ENCODE data around the gene FOXB1. TPM values are rescaled to one million over a fixed set of nuclear protein-coding genes. Genes with fewer than 3 reads are reported as not detected.

Gene FOXB1
- polyA plus RNA-seq, 1 donor from 2014 or later, result not detected

DNA sequence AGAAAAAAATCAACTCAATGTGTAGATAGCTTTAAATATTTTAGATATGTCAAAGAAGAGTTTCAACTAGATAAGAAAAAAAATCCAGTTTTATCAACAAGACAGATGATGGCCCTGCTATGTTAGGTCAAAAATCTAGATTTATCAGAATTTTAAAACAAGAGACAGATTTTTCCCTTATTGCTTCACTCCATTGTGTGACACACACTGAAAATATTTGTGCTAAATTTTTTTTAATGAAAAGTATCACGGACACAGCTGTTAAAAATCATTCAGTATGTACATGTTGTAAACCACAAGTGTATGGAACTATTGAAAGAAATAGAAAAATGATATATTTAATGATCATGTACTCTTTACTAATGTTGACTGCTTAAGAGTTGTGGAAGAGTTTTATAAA lies 43.6 kb downstream of the FOXB1 start:
- H3K9me2 ChIP-seq (ENCODE audit: insufficient read depth, low read length), result no peaks in the 10 kb centered on the region
- H3K9ac ChIP-seq (ENCODE audit: low read length), result no peak overlapping the region
- H3K9me3 ChIP-seq (ENCODE audit: low read length), result no peaks in the 10 kb centered on the region
- H3K27me3 ChIP-seq (ENCODE audit: insufficient read depth, low read depth, low read length), result no peaks in the 10 kb centered on the region
- H3K27ac ChIP-seq (ENCODE audit: low read length), result no peak overlapping the region
- H3K4me3 ChIP-seq (ENCODE audit: low read length), result no peak overlapping the region
- H3K36me3 ChIP-seq (ENCODE audit: insufficient read depth, low read length), result no peaks in the 10 kb centered on the region
- TF ChIP-seq REST (IDR thresholded peaks at IDR 0.05; ENCODE audit: borderline replicate concordance), result no peak
- TF ChIP-seq MXI1 (conservative IDR thresholded peaks at IDR 0.05; ENCODE audit: poor library complexity, severe bottlenecking), result no peak
- TF ChIP-seq RAD21 (conservative IDR thresholded peaks at IDR 0.05), result no peak
- TF ChIP-seq, protein P1, sequence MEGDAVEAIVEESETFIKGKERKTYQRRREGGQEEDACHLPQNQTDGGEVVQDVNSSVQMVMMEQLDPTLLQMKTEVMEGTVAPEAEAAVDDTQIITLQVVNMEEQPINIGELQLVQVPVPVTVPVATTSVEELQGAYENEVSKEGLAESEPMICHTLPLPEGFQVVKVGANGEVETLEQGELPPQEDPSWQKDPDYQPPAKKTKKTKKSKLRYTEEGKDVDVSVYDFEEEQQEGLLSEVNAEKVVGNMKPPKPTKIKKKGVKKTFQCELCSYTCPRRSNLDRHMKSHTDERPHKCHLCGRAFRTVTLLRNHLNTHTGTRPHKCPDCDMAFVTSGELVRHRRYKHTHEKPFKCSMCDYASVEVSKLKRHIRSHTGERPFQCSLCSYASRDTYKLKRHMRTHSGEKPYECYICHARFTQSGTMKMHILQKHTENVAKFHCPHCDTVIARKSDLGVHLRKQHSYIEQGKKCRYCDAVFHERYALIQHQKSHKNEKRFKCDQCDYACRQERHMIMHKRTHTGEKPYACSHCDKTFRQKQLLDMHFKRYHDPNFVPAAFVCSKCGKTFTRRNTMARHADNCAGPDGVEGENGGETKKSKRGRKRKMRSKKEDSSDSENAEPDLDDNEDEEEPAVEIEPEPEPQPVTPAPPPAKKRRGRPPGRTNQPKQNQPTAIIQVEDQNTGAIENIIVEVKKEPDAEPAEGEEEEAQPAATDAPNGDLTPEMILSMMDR (IDR thresholded peaks at IDR 0.05; ENCODE audit: poor library complexity, severe bottlenecking), result no peak
- no peak for TF ChIP-seq EP300 (conservative IDR thresholded peaks at IDR 0.05; ENCODE audit: poor library complexity, severe bottlenecking)
- no peak for TF ChIP-seq POLR2AphosphoS5 (IDR thresholded peaks at IDR 0.05)
- TF ChIP-seq SMC3 (conservative IDR thresholded peaks at IDR 0.05; ENCODE audit: poor library complexity), result no peak
- no peak for TF ChIP-seq TAF1 (IDR thresholded peaks at IDR 0.05; ENCODE audit: low read depth)
- TF ChIP-seq EZH2 (IDR thresholded peaks at IDR 0.05; ENCODE audit: borderline replicate concordance, insufficient read depth, low read length, poor library complexity, severe bottlenecking), result no peak
- H2AFZ ChIP-seq (ENCODE audit: low read depth, low read length), result no peak overlapping the region
- H3K4me2 ChIP-seq (ENCODE audit: low read length), result no peak overlapping the region
- H4K20me1 ChIP-seq (ENCODE audit: insufficient read depth), result no peaks in the 10 kb centered on the region
- H3K79me2 ChIP-seq (replicated peaks; ENCODE audit: insufficient read depth, low read length), result no peaks in the 10 kb centered on the region
- no peaks in the 10 kb centered on the region for H3F3A ChIP-seq (ENCODE audit: insufficient read depth, low read length, poor library complexity, severe bottlenecking)

DNA sequence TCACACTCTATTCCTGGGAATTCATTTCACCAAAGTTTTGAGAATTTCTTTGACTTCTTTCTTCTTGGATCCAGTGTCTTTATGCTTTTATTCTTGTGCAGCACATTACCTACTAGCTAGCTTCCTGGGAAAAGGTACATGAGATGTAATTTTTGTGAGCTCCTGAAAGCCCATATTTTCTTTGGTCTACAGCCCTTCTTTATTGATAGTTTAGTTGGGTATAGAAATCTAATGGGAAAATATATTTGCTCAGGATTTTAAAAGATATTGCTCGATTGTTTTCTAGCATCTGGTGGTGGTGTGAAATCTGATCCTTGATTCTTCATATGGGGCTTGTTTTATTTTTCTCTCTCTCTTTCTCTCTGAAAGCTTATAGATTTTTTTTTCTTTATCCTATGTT lies 45.8 kb downstream of the FOXB1 start:
- H3F3A ChIP-seq (ENCODE audit: insufficient read depth, low read length, poor library complexity, severe bottlenecking), result no peaks in the 10 kb centered on the region
- no peaks in the 10 kb centered on the region for H3K9me3 ChIP-seq (ENCODE audit: low read length)
- TF ChIP-seq POLR2AphosphoS5 (IDR thresholded peaks at IDR 0.05), result no peak
- no peak for TF ChIP-seq RAD21 (conservative IDR thresholded peaks at IDR 0.05)
- TF ChIP-seq, protein P1 (IDR thresholded peaks at IDR 0.05; ENCODE audit: poor library complexity, severe bottlenecking), result no peak
- TF ChIP-seq EP300 (conservative IDR thresholded peaks at IDR 0.05; ENCODE audit: poor library complexity, severe bottlenecking), result no peak
- TF ChIP-seq REST (IDR thresholded peaks at IDR 0.05; ENCODE audit: borderline replicate concordance), result no peak
- no peak overlapping the region for H3K4me2 ChIP-seq (ENCODE audit: low read length)
- no peak overlapping the region for H3K27ac ChIP-seq (ENCODE audit: low read length)
- H3K36me3 ChIP-seq (ENCODE audit: insufficient read depth, low read length), result no peaks in the 10 kb centered on the region
- H2AFZ ChIP-seq (ENCODE audit: low read depth, low read length), result no peak overlapping the region
- H3K9me2 ChIP-seq (ENCODE audit: insufficient read depth, low read length), result no peaks in the 10 kb centered on the region
- H3K27me3 ChIP-seq (ENCODE audit: insufficient read depth, low read depth, low read length), result no peaks in the 10 kb centered on the region
- no peak overlapping the region for H3K9ac ChIP-seq (ENCODE audit: low read length)
- H3K79me2 ChIP-seq (replicated peaks; ENCODE audit: insufficient read depth, low read length), result no peaks in the 10 kb centered on the region
- no peak overlapping the region for H3K4me3 ChIP-seq (ENCODE audit: low read length)
- no peaks in the 10 kb centered on the region for H4K20me1 ChIP-seq (ENCODE audit: insufficient read depth)
